ENCODE measurements around the gene PRXL2B.

PRXL2B gene

DNA sequence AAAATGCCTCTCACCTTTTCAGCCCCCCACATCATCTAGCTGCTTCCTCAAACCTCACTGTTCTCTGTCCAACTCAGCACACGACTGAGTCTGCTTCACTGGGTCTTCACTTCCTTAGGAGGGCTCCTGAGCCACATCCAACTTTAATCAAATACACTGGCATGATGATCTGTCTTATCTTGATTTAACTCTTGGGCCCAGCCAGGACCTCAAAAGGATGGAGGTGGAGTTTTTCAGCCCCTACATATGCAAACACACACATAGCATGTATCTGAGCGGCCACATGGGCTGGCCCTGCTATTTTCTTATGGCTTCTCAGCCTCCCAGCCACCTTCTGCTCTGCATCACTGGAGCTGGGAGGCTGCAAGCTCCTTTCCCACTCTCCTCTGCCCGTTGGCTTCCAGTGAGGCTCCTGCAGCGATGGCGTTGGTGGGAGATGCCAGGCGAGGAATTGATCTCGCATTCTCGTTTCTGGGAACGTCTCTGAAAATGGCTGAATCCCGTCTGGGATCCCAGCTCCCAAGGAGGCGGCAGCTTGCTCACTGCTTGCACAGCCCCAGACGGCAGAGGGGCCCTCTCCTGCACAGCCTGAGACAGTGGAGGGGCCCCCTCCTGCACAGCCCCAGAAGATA lies 1.8 kb upstream of the PRXL2B start:
- in situ Hi-C loops (cut with HindIII; ENCODE audit: low sequenced_read_pairs), result no loop called here

- in situ Hi-C loops (cut with HindIII; ENCODE audit: low sequenced_read_pairs), result no loop called here
Observed at GRCh38 chr1:2585318-2586092, 1.1 kb upstream of the PRXL2B start.

- in situ Hi-C loops (cut with HindIII; ENCODE audit: low sequenced_read_pairs), result no loop called here
Observed at GRCh38 chr1:2587071-2587859, 688 bp downstream of the PRXL2B start.

GRCh38 chr1:2587860-2588571 lies 1.4 kb downstream of the PRXL2B start:
- in situ Hi-C loops (cut with HindIII; ENCODE audit: low sequenced_read_pairs), result no loop called here

DNA sequence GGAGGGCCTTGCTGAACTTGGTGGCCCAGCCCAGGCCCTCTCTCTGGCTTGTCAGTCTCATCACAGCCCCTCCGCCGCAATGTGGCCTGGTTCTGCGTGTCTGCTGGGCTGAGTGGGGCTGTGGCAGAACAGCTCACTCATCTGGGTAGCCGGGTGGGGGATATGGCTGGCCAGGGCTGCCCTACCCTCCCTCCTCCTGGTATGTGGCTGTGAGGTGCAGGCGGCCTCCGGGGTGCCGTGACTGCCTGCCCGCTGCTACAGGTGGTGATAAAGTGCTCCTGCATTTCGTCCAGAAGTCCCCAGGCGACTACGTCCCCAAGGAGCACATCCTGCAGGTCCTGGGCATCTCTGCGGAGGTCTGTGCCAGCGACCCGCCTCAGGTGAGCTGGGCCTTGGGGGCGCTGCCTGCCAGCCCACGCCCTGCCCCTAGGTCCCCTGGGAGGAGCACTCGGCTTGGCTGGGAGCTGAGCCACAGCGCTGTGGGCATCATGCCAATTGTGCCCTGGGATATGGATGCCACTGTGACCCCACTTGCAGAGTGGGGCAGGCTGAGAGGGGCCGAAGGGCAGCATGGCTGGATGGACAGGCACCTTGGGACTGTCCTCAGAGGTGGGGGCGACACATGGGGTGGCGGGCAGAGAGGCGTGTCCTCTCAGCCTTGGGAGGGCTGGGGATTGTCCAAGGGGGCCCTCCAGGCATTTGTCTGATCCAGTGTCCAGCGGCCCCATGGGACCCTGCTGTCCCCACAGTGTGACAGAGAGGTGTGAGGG lies 2.3 kb downstream of the PRXL2B start:
- in situ Hi-C loops (cut with HindIII; ENCODE audit: low sequenced_read_pairs), result no loop called here

GRCh38 chr1:2589431-2590232 lies 3.1 kb downstream of the PRXL2B start:
- in situ Hi-C loops (cut with HindIII; ENCODE audit: low sequenced_read_pairs), result no loop called here

DNA sequence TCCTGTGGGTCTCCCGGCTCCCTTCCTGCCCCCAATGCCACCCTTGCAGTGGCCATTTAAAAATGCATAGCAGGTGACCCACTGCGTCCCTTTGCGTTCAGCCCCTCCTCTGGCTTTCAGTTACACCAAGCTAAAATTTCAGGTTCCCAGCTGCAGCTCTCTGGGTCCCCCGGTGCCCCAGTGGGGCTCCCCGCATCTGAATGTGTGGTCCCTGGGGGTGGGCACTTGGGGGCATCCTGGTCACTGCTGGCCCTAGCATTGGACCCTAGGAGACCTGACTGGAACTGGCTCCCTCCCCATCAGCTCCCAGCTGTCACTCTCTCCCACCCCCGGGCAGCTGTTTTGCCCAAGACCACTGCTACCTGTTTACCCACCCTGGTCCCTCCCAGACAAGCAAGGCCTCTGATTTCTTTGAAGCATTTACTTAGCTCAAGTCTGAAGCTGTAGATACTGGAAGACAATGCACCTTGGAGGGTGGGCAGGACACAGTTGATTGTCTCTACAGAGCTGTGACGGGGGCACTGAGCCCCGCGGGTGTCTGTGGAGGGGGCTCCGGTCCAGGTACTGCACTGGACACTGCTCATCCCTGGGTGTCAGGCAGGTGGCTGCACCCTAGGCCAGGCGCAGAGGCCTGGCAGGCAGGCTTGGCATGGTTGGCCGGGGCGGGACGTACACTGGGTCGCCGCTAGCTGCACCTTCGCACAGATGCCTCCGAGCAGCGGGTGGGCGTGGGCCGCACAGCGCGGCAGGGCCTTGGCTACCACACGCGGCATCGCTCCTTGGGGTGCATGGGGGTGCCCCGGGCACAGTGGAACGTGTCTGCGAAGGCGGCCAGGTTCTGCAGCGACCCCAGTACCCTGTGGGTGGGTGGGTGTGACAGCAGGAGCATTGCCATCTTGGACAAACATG lies 3.9 kb downstream of the PRXL2B start:
- in situ Hi-C loops (cut with HindIII; ENCODE audit: low sequenced_read_pairs), result no loop called here

- in situ Hi-C loops (cut with HindIII; ENCODE audit: low sequenced_read_pairs), result no loop called here
Observed at GRCh38 chr1:2591233-2591580, 4.6 kb downstream of the PRXL2B start.

- in situ Hi-C loops (cut with HindIII; ENCODE audit: low sequenced_read_pairs), result no loop called here
Observed at GRCh38 chr1:2591581-2592261, 5.1 kb downstream of the PRXL2B start.

DNA sequence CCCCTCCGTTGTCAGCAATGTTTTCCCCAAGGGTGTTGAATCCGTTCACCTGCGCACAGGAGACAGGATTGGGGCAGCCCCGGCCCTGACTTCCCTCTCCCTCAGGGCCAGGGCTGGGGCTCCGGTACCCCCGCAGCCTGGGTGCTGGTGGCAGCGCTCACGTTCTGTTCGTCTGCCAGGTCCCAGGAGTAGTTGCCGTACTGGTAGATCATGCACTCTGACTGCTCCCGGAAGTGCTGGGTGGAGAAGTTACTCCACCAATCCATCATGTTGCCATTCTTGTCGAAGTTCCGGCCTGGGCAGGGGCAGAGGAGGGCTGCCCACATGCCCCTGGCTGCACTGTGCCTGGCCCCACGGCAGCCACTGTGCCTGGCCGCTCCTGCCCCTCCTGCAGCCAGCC lies 6.1 kb downstream of the PRXL2B start:
- in situ Hi-C loops (cut with HindIII; ENCODE audit: low sequenced_read_pairs), result no loop called here

GRCh38 chr1:2593251-2593878 lies 6.8 kb downstream of the PRXL2B start:
- in situ Hi-C loops (cut with HindIII; ENCODE audit: low sequenced_read_pairs), result no loop called here

GRCh38 chr1:2594001-2594640 lies 7.5 kb downstream of the PRXL2B start:
- in situ Hi-C loops (cut with HindIII; ENCODE audit: low sequenced_read_pairs), result no loop called here

- in situ Hi-C loops (cut with HindIII; ENCODE audit: low sequenced_read_pairs), result no loop called here
Observed at GRCh38 chr1:2594641-2595131, 8.1 kb downstream of the PRXL2B start.

DNA sequence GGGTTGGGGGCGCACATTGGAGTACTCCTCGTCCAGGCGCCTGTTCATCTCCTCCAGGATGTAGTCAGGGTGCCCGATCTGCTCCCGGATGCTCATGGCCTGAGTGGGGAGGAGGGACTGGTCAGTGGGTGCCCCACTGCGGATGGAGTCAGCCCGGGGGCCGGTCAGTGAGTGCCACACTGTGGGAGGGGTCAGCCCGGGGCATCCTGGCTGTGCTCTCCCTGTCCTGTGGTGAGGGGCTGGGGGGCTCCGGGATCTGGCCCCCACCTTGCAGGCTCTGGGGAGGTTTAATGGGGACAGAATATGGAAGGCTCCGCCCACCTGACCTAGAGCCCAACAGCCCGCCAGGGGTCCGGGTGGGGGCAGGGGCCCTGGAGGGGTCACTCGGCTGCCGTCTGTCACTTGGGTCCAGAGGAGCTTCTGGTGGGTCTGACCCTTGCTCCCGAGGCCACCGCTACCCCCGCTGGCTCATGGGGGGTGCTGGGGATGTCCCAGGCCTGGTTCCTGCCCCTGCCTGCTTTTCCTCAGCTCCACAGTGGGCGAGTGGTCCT lies 8.8 kb downstream of the PRXL2B start:
- in situ Hi-C loops (cut with HindIII; ENCODE audit: low sequenced_read_pairs), result no loop called here

GRCh38 chr1:2595812-2596529 lies 9.4 kb downstream of the PRXL2B start:
- in situ Hi-C loops (cut with HindIII; ENCODE audit: low sequenced_read_pairs), result no loop called here
